Smooth muscle cell of the coronary artery (primary cell): Measurements from ENCODE around the gene OR2AJ1. TPM values are rescaled to one million over a fixed set of nuclear protein-coding genes. Genes with fewer than 3 reads are reported as not detected.

Experiments used
- total RNA-seq: library from RNA; depleted of rRNA; stranded (reverse); fragments of >200 nt; gene quantifications from 2 replicates; pipeline ENCODE4 v1.2.3, GENCODE V29; 2014; ENCODE audit warnings: low replicate concordance

OR2AJ1 gene, protein sequence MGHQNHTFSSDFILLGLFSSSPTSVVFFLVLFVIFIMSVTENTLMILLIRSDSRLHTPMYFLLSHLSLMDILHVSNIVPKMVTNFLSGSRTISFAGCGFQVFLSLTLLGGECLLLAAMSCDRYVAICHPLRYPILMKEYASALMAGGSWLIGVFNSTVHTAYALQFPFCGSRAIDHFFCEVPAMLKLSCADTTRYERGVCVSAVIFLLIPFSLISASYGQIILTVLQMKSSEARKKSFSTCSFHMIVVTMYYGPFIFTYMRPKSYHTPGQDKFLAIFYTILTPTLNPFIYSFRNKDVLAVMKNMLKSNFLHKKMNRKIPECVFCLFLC
- not detected in 2 replicates for total RNA-seq

DNA sequence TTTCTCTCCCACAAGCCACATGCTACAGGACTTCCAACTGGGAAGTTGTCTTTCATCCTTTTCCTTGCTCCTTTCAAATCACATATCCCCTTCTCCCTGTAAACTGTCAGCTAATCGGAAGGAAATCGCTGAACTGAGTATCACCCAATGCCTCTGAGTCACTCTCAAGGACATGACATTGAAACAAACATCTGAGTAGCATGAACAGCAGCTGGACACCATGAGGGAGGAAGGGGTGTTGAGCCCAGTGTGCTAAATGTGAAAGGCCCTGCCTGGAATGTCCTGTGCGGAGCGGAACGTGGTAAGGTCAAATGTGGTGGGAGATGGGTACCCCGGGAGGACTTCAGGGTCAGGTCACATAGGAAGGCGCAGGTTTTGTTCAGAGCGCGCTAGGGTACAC is at the start of gene OR2AJ1:
Gene OR2AJ1, plus strand, starts transcription at position 22 of the 400 bp plus-strand sequence. CDS start 8,880 bp downstream, outside the sequence.

DNA sequence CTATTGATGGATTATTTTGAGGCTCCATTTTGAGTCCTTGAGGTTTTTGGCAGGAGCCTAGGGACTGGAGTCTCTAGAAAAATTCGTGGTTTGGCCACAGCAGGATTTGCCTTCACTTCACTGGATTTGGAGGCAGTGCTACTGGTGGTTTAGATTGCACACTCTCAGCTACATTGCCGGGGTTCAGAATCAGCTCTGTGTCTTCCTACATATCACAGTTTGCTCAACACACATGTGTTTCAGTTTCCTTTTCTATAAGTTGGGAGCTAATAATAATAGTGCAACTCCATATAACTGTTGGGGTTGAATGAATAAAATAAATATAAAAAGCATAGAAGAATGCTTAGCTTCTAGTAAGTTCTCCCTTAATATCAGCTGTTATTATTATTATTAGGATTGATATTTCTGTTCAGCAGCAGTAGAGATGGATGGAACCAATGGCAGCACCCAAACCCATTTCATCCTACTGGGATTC is 29.5 kb upstream of the OR2AJ1 start, which contains the start of gene OR2W3:
Gene OR2W3, plus strand, starts transcription at position 425 of the 475 bp plus-strand sequence. Its CDS starts 0 bp downstream, at position 425.

DNA sequence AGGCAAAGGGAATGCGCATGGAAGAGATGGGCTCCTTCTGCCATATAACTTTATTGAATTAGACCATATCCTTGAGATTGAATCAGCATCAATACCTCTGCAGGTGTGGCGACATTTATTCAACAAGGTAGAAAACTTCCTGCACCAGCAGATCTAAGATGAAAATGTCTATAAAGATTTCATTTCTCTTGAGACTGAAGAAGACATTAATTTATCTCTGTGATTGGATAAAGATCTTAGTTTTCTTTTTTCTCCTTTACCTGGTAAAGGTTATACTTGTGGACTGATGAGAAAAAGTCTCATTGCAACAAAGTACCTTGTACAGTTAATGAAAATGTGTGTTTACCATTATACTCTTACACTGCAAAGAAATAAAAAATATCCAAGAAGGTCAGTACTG is 4.7 kb upstream of the OR2AJ1 start, which contains the start of gene OR2T8:
Gene OR2T8, plus strand, starts transcription at position 301 of the 400 bp plus-strand sequence. CDS start 766 bp downstream, outside the sequence.

DNA sequence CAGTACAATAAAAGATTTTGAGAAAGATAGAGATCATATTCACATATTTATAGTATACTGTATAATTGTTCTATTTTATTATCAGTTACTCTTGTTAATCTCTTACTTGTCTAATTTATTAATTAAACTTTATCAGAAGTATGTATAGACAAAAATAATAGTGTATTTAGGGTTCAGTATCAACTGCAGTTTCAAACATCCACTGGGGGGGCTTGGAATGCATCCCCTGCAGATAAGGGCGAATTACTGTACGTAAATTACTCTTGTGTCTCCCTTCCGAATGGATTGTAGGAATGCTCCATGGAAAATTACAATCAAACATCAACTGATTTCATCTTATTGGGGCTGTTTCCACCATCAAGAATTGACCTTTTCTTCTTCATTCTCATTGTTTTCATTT is 23.9 kb downstream of the OR2AJ1 start, which contains the start of gene OR2L8:
Gene OR2L8, plus strand, starts transcription at position 301 of the 400 bp plus-strand sequence. Its CDS starts 0 bp downstream, at position 301.

DNA sequence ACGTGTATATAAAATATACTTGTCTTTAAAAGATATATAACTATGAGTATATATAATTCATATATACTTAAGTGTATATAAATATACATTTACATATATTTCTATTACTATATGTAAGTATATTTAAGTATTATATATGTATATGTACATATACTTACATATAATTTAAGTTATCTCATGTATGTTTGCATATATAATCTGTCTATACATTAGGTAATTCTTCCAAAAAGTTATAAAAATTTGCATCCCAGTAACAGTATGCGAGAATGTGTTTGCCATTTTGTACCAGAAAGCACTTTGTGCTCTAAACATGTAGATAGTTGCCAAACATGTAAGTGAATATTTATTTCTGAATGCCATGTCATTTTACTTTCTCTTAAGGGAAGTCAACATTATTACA is 40.2 kb downstream of the OR2AJ1 start, which contains the start of gene OR2AK2:
Gene OR2AK2, plus strand, starts transcription at position 301 of the 400 bp plus-strand sequence. CDS start 144 bp downstream, outside the sequence.

Other genes with a start within 250 kb of the OR2AJ1 start
- gene OR13G1, start 245.2 kb upstream of the OR2AJ1 start, total RNA-seq, result not detected in 2 replicates
- gene OR6F1, start 208.2 kb upstream of the OR2AJ1 start, total RNA-seq, result not detected in 2 replicates
- gene OR14K1, start 186.3 kb upstream of the OR2AJ1 start, total RNA-seq, result not detected in 2 replicates
- not detected in 2 replicates for gene OR14A2, start 176.7 kb upstream of the OR2AJ1 start, total RNA-seq
- not detected in 2 replicates for gene OR1C1, start 164.3 kb upstream of the OR2AJ1 start, total RNA-seq
- not detected in 2 replicates for gene OR14A16, start 100.8 kb upstream of the OR2AJ1 start, total RNA-seq
- not detected in 2 replicates for gene OR11L1, start 83.0 kb upstream of the OR2AJ1 start, total RNA-seq
- 0.30 TPM in 1 of 2 replicates, not detected in the other for gene TRIM58, start 67.7 kb upstream of the OR2AJ1 start, total RNA-seq
- not detected in 2 replicates for gene OR2W3, start 29.3 kb upstream of the OR2AJ1 start, total RNA-seq
- gene OR2T8, start 4.6 kb upstream of the OR2AJ1 start, total RNA-seq, result not detected in 2 replicates
- gene OR2L8, start 24.0 kb downstream of the OR2AJ1 start, total RNA-seq, result not detected in 2 replicates
- not detected in 2 replicates for gene OR2AK2, start 40.3 kb downstream of the OR2AJ1 start, total RNA-seq
- not detected in 2 replicates for gene OR2L5, start 88.8 kb downstream of the OR2AJ1 start, total RNA-seq
- gene OR2L2, start 105.2 kb downstream of the OR2AJ1 start, total RNA-seq, result not detected in 2 replicates
- gene OR2L3, start 121.9 kb downstream of the OR2AJ1 start, total RNA-seq, result not detected in 2 replicates
- gene OR2L13, start 170.3 kb downstream of the OR2AJ1 start, total RNA-seq, result not detected in 2 replicates
- gene OR2M5, start 220.3 kb downstream of the OR2AJ1 start, total RNA-seq, result not detected in 2 replicates
- not detected in 2 replicates for gene OR2M2, start 249.9 kb downstream of the OR2AJ1 start, total RNA-seq